Activated T-cell treated with anti-CD3 and anti-CD28 coated beads, Interleukin-2, amount 50 U/mL, for 72 hours (primary cell): Measurements from ENCODE around the gene KRT72. TPM values are rescaled to one million over a fixed set of nuclear protein-coding genes. Genes with fewer than 3 reads are reported as not detected.

Source experiments
- ATAC-seq, 2 donors: fragments of 150-1000 bp; cut with Tn5 transposase; replicated peaks in 1 of 2; 2 replicates each; pipeline ENCODE4 v1.10.0; 2021; ENCODE audit warnings: moderate library complexity in 2 of 2, mild to moderate bottlenecking in 1 of 2
- DNase-seq, 2 donors: peaks; one replicate each; pipeline ENCODE4 v3.0.0; 2021 to 2022; ENCODE audit warnings: mixed read lengths in 1 of 2
- H3K27ac Mint-ChIP-seq: one replicate; pipeline ENCODE4 v1.8.0; 2022; ENCODE audit warnings: mild to moderate bottlenecking, moderate library complexity, mixed read lengths
- H3K27me3 Mint-ChIP-seq: one replicate; pipeline ENCODE4 v1.8.0; 2022; ENCODE audit warnings: low read depth, mixed read lengths
- H3K36me3 Mint-ChIP-seq, 2 donors: one replicate each; pipeline ENCODE4 v1.8.0; 2022; ENCODE audit warnings: mixed read lengths in 2 of 2, mild to moderate bottlenecking in 1 of 2; ENCODE audit not compliant: insufficient read depth in 2 of 2
- H3K4me1 Mint-ChIP-seq: one replicate; pipeline ENCODE4 v1.8.0; 2022; ENCODE audit warnings: low read depth, mixed read lengths
- H3K4me3 Mint-ChIP-seq, 2 donors: one replicate each; pipeline ENCODE4 v1.8.0; 2022; ENCODE audit warnings: mild to moderate bottlenecking in 2 of 2, mixed read lengths in 2 of 2, moderate library complexity in 2 of 2
- H3K9me3 Mint-ChIP-seq, 2 donors: one replicate each; pipeline ENCODE4 v1.8.0; 2022; ENCODE audit warnings: mixed read lengths in 2 of 2
- total RNA-seq, 2 donors: library from RNA; stranded (reverse); gene quantifications; one replicate each; pipeline ENCODE4 v1.2.3, GENCODE V29; 2022

Gene KRT72
- 1 to 10 TPM in 1 of 2 donors, under 1 TPM in 1; 0.31 to 2.3 TPM for total RNA-seq

DNA sequence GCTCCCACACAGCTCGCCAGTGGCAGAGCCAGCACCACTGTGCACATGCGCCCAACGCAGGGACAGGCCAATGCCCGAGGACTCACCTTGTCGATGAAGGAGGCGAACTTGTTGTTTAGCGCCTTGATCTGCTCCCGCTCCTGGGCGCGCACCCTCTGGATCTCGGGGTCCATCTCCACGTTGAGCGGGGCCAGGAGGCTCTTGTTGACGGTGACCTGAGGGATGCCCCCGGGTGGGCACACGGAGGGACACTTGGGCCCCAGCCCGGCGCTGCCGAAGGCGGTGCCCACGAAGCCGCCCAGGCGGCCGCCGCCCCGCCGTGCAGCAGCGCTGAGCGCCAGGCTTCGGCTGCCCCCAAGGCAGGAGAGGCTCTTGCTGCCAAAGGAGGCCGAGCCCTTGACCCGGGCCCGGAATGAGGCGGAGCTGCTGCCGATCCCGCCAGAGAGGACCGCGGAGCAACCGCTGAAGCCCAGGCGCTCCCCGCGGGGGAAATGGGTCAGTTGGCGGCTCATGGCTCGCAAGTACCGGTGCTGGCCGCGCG is at the start of gene KRT72:
Gene KRT72 (minus strand): TSS at position 523 of the 541 bp plus-strand sequence. CDS start 11 bp downstream, at position 512.
- H3K36me3 Mint-ChIP-seq: no peaks in the 10 kb centered on the region

DNA sequence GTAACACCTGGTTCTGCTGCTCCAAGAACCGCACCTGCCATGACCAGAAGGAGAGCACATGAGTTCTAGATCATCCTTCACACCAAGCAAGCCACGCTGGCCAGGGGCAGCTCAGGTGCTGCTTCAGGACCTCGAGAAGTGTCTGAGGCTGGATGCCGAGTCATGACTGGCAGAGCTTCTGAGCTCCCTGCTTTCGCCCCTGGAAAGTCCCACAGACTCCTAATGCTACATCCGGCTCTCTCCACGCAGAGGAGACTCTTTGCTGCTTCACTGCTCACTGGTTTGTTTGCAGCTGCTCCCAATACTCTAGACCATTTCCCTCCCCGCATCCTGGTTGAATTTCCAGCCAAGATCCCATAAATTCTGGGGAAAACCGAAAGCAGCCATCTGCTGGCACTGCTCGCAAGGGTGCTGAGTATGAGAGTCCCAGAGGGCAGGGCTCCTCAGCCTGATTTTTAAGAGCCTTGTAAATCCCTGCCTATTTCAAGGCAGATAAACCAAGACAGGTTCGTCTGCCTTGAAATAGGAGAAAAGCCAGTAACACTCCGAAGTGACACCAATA is 49.3 kb upstream of the KRT72 start:
- Mint-ChIP-seq H3K27me3 (no peaks in the 10 kb centered on the region), H3K4me1 (peaks cover 18% of the 10 kb centered on the region), H3K27ac (no peak overlapping the region), H3K9me3 (no peaks in the 10 kb centered on the region), H3K36me3 (no peaks in the 10 kb centered on the region), H3K4me3 (no peak overlapping the region)
- DNase-seq (no peak), ATAC-seq (no peak)

More for the DNA sequence above, at the start of gene KRT72:
- Mint-ChIP-seq H3K27ac (no peak within 1 kb of the TSS), H3K27me3 (peaks cover 7% of the 10 kb centered on the region), H3K4me3 (no peak within 1 kb of the TSS), H3K4me1 (peaks cover 38% of the 10 kb centered on the region), H3K9me3 (no peaks in the 10 kb centered on the region)
- no peak for ATAC-seq
- no peak for DNase-seq

GRCh38 chr12:52649066-52649465 is 47.8 kb upstream of the KRT72 start:
- H3K4me1 Mint-ChIP-seq: peaks cover 31% of the 10 kb centered on the region
- H3K27ac Mint-ChIP-seq: peak overlapping the region; percentile 26
- no peak overlapping the region for H3K4me3 Mint-ChIP-seq

DNA sequence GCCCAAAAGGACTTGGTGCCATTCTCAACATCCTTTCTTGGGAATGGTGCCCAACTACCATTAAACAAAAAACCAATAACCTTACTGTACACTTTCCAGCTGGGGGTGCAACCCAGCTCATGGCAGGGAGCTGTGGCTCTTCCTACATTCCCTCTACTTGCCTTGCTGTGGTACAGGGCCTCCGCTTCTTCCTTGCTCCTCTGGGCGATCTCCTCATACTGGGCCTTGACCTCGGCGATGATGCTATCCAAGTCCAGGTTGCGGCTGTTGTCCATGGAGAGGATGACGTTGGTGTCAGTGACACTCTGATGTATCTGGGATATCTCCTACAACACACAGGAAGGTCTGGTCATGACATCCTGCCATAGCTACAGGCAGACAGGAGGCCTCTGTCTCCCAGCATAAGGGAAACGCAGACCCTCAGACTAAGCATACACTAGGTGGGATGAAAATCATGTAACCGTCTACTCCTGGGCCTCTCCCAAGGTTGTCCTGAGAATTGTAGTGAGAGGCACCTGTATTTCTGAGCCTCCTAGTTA is 46.8 kb upstream of the KRT72 start:
- Mint-ChIP-seq H3K36me3 (no peaks in the 10 kb centered on the region), H3K4me1 (peaks cover 36% of the 10 kb centered on the region), H3K9me3 (no peaks in the 10 kb centered on the region), H3K27ac (no peak overlapping the region), H3K27me3 (no peaks in the 10 kb centered on the region), H3K4me3 (no peak overlapping the region)
- ATAC-seq: no peak
- no peak for DNase-seq

More at GRCh38 chr12:52649066-52649465, 47.8 kb upstream of the KRT72 start:
- Mint-ChIP-seq H3K27me3 (no peaks in the 10 kb centered on the region), H3K36me3 (no peaks in the 10 kb centered on the region), H3K9me3 (no peaks in the 10 kb centered on the region)
- no peak for DNase-seq
- no peak for ATAC-seq

- Mint-ChIP-seq H3K36me3 (no peaks in the 10 kb centered on the region), H3K4me1 (peaks cover 39% of the 10 kb centered on the region), H3K9me3 (no peaks in the 10 kb centered on the region), H3K27ac (no peak overlapping the region), H3K4me3 (no peak overlapping the region), H3K27me3 (no peaks in the 10 kb centered on the region)
- no peak for DNase-seq
- no peak for ATAC-seq
Observed at GRCh38 chr12:52647601-52648000, 46.3 kb upstream of the KRT72 start.

DNA sequence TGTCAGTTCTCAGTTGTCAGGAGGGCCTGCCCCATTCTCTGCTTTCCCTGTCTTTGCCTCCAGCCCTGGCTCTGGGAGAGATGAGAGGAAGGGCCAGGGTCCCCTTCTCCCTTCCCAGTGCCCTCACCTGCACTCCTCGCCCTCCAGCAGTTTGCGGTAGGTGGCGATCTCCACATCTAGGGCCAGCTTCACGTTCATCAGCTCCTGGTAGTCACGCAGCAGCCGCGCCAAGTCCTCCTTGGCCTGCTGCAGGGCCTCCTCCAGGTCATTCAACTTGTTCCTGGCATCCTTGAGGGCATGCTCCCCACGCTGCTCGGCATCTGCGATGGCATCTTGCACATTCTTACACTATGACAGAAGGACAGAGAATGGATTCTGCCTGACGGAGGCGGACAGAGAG is 45.4 kb upstream of the KRT72 start:
- H3K36me3 Mint-ChIP-seq: no peaks in the 10 kb centered on the region

DNA sequence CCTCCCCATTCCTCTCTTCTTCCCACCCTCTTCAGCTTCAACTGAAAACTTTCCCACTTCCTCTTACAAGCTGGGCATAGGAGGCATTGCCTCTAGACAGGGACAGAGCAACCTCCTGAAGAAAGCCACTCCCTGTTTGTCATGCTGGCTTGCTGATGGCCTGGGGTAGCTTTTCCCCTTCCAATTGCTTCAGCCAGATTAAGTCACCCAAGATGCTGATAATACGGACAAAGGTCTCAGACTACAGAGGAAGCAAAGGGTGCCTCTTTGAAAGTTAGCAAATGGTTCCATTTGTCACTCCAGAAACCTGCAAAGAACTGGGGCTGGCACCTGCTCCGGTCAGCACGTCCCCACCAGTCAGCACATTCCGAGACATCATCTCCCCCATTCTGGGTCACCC is 44.7 kb upstream of the KRT72 start:
- DNase-seq (no peak), ATAC-seq (no peak)
- Mint-ChIP-seq H3K27ac (peak overlapping the region; percentile 25), H3K4me1 (peaks cover 50% of the 10 kb centered on the region), H3K9me3 (no peaks in the 10 kb centered on the region), H3K36me3 (no peaks in the 10 kb centered on the region), H3K4me3 (peak overlapping the region in 1 of 2 donors; percentile 1), H3K27me3 (no peaks in the 10 kb centered on the region)

More for the DNA sequence above, 45.4 kb upstream of the KRT72 start:
- DNase-seq (no peak), ATAC-seq (no peak)
- Mint-ChIP-seq H3K9me3 (no peaks in the 10 kb centered on the region), H3K27me3 (no peaks in the 10 kb centered on the region), H3K4me1 (peaks cover 44% of the 10 kb centered on the region), H3K27ac (no peak overlapping the region), H3K4me3 (no peak overlapping the region)

GRCh38 chr12:52645120-52645761 is 44.0 kb upstream of the KRT72 start:
- Mint-ChIP-seq H3K4me1 (peaks cover 51% of the 10 kb centered on the region), H3K9me3 (no peaks in the 10 kb centered on the region), H3K27ac (peak overlapping the region; percentile 69), H3K27me3 (no peaks in the 10 kb centered on the region), H3K4me3 (peak overlapping the region; percentile 8 to 34), H3K36me3 (no peaks in the 10 kb centered on the region)
- peak; percentile 27 to 38 for DNase-seq
- ATAC-seq: peak; percentile 96

GRCh38 chr12:52644078-52644415 is 42.8 kb upstream of the KRT72 start:
- DNase-seq (no peak), ATAC-seq (no peak)
- no peaks in the 10 kb centered on the region for H3K36me3 Mint-ChIP-seq
- H3K27ac Mint-ChIP-seq: no peak overlapping the region
- H3K4me1 Mint-ChIP-seq: peaks cover 45% of the 10 kb centered on the region
- no peaks in the 10 kb centered on the region for H3K27me3 Mint-ChIP-seq
- no peak overlapping the region for H3K4me3 Mint-ChIP-seq
- no peaks in the 10 kb centered on the region for H3K9me3 Mint-ChIP-seq

DNA sequence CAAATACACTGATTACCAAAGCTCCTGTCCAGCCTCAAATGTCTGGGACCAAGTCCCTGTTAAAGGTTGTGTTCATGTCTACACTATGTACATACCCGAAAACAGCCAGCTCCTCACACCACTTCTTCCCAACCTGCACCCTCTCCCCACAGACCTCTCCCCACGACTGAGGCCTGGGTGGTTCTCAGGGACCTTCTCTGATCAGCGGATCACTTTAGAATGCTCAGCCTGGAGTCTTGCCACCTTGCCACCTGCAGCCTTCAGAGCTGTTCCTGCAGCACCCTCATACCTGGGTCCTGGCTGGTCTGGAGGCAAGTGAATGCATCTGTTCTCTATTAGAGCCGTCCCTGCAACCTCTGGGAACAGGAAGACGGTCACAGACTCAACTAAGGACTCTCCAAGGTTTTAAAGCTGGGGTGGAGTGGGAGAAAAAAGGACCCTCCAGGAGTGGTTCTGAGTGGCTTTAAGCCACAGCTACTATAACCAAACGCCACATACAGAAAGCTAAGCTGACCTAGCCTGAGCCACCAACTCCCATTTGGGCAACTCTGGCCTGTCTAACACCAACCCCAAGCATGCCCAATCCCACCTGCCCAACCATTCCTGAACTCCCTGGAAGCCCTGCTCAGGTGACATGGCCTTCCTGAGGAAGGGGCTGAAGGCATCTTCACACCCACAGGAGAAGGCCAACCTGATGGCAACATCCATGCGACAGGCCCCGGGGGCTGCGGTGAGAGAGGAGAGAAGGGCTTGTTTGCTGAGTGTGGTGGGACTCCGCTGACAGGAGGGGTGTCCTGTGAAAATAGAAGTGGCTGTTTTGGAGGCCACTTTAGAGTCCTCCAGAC is 42.2 kb upstream of the KRT72 start:
- no peak overlapping the region for H3K4me3 Mint-ChIP-seq
- no peaks in the 10 kb centered on the region for H3K36me3 Mint-ChIP-seq
- no peaks in the 10 kb centered on the region for H3K27me3 Mint-ChIP-seq
- no peaks in the 10 kb centered on the region for H3K9me3 Mint-ChIP-seq
- DNase-seq (no peak), ATAC-seq (no peak)
- no peak overlapping the region for H3K27ac Mint-ChIP-seq
- H3K4me1 Mint-ChIP-seq: peaks cover 45% of the 10 kb centered on the region

DNA sequence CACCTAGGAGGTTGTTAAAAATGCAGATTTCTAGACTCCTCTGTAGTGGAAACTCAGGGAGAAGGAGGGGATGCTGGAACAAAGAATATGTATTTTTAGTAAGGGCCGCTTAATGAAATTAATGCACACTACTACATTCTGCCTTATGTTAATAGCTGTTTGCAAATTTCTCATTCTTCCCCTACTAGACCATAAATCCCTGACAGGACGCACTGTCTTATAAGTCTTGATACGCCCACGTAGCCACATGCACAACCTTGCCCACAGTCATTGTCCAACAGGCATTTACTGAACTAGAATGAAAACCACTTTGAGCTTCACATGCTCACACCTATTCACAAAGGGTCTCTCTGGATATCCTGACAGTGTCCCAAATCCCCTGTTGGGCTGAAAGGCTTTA is 40.2 kb upstream of the KRT72 start:
- Mint-ChIP-seq H3K4me3 (no peak overlapping the region), H3K9me3 (no peaks in the 10 kb centered on the region), H3K36me3 (no peaks in the 10 kb centered on the region), H3K4me1 (peaks cover 41% of the 10 kb centered on the region), H3K27ac (no peak overlapping the region), H3K27me3 (no peaks in the 10 kb centered on the region)
- no peak for ATAC-seq
- no peak for DNase-seq

DNA sequence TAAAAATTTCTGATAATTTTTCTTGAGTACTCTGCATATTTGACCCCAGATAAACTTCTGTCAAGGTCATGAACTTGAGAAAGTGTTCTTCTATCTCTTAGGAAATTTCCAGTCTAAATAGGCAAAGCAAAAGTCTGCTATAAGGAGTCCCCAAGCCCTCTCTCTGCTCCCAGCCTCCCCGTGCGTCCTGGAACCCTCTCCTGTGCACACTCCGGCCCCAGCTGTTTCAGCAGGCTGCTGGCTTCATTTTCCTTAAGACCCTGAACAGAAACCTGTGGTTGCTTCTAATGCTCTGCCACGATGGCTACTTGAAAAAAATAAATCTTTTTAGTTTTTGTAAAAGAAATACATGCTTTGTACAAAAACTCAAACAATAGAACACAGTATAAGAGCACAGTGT is 36.0 kb upstream of the KRT72 start:
- no peak for DNase-seq
- ATAC-seq: no peak
- Mint-ChIP-seq H3K27me3 (no peaks in the 10 kb centered on the region), H3K36me3 (no peaks in the 10 kb centered on the region), H3K9me3 (no peaks in the 10 kb centered on the region), H3K4me3 (no peak overlapping the region), H3K27ac (no peak overlapping the region), H3K4me1 (peaks cover 31% of the 10 kb centered on the region)
